HepG2 (cell line): Measurements from ENCODE around the gene ARHGEF12. TPM values are rescaled to one million over a fixed set of nuclear protein-coding genes. Genes with fewer than 3 reads are reported as not detected.

Source experiments
- CEBPB ChIP-seq: IDR thresholded peaks from 2 replicates; pipeline ENCODE4 v1.6.1; 2011; ENCODE audit warnings: low read depth, low read length, improper control_type of control experiment, borderline replicate concordance
- FOSL2 ChIP-seq: sonication (generic); formaldehyde crosslinking; IDR thresholded peaks from 2 replicates; pipeline ENCODE4 v1.4.0; 2020; ENCODE audit warnings: missing genetic modification reagents
- FOXK2 ChIP-seq: fragments of 450-650 bp; IDR thresholded peaks from 2 replicates; pipeline ENCODE4 v1.6.1; 2016
- HNF4A ChIP-seq: sonication (generic); formaldehyde crosslinking; IDR thresholded peaks from 2 replicates; pipeline ENCODE4 v1.4.0; 2020; ENCODE audit warnings: missing genetic modification reagents
- HNRNPL ChIP-seq: fragments of 200-400 bp; formaldehyde crosslinking; IDR thresholded peaks from 2 replicates; pipeline ENCODE4 v1.6.1; 2017; ENCODE audit warnings: mild to moderate bottlenecking, low read depth, low read length
- JUNB ChIP-seq: sonication (generic); formaldehyde crosslinking; IDR thresholded peaks from 2 replicates; pipeline ENCODE4 v1.8.0; 2022; ENCODE audit warnings: missing genetic modification reagents, mild to moderate bottlenecking, borderline replicate concordance
- MAFK ChIP-seq, 2 experiments: IDR thresholded peaks in 1 of 2; conservative IDR thresholded peaks in 1 of 2; 2 replicates each; pipeline ENCODE4 v1.6.1; 2011; ENCODE audit warnings: improper control_type of control experiment in 2 of 2, low read length in 2 of 2
- MIXL1 ChIP-seq: IDR thresholded peaks from 2 replicates; pipeline ENCODE4 v1.6.1; 2016
- MTF1 ChIP-seq: sonication (generic); formaldehyde crosslinking; IDR thresholded peaks from 2 replicates; pipeline ENCODE4 v1.5.0; 2020; ENCODE audit warnings: missing genetic modification reagents
- MXD4 ChIP-seq: IDR thresholded peaks from 2 replicates; pipeline ENCODE4 v1.6.1; 2016; ENCODE audit warnings: mild to moderate bottlenecking, missing biosample characterization, missing genetic modification reagents
- NFIB ChIP-seq: sonication (generic); formaldehyde crosslinking; IDR thresholded peaks from 2 replicates; pipeline ENCODE4 v1.9.0; 2021; ENCODE audit warnings: missing genetic modification reagents, mild to moderate bottlenecking, borderline replicate concordance
- PITX1 ChIP-seq: sonication (generic); formaldehyde crosslinking; IDR thresholded peaks from 2 replicates; pipeline ENCODE4 v1.5.1; 2020; ENCODE audit warnings: mild to moderate bottlenecking, missing genetic modification reagents
- SALL1 ChIP-seq: sonication (generic); formaldehyde crosslinking; IDR thresholded peaks from 2 replicates; pipeline ENCODE4 v1.8.0; 2022; ENCODE audit warnings: mild to moderate bottlenecking, missing genetic modification reagents
- SMC3 ChIP-seq: IDR thresholded peaks from 2 replicates; pipeline ENCODE4 v1.6.1; 2011; ENCODE audit warnings: low read length, improper control_type of control experiment
- ZNF260 ChIP-seq: sonication (generic); formaldehyde crosslinking; IDR thresholded peaks from 2 replicates; pipeline ENCODE4 v1.4.0; 2020; ENCODE audit warnings: missing genetic modification reagents, low read depth, mild to moderate bottlenecking, borderline replicate concordance
- ZNF3 ChIP-seq: IDR thresholded peaks from 2 replicates; pipeline ENCODE4 v1.7.0; 2017; ENCODE audit warnings: inconsistent platforms
- polyA plus RNA-seq, 8 experiments: library from polyadenylated mRNA; depleted of rRNA in 3 of 8; stranded (reverse) in 7 of 8; unstranded in 1 of 8; fragments of >200 nt; fragmentation: Illumina TruSeq in 4 of 8; extraction: Trizol in 4 of 8; gene quantifications; 2 replicates each; pipeline versions ENCODE4 v1.2.1 to v1.2.3, GENCODE V29; 2011 to 2016; ENCODE audit warnings: low read depth in 4 of 8, missing spikeins in 1 of 8, mixed read lengths in 1 of 8; ENCODE audit not compliant: insufficient read depth in 1 of 8
- total RNA-seq, 5 experiments: library from RNA; depleted of rRNA; stranded (reverse); fragments of >200 nt; fragmentation: Illumina TruSeq; extraction: Trizol; gene quantifications; 2 replicates each; pipeline ENCODE4 v1.2.3, GENCODE V29; 2016; ENCODE audit warnings: low read depth in 1 of 5
- TF ChIP-seq, protein P1 (sequence below): sonication (generic); formaldehyde crosslinking; IDR thresholded peaks from 2 replicates; pipeline ENCODE4 v1.5.0; 2020; ENCODE audit warnings: mild to moderate bottlenecking, missing genetic modification reagents, borderline replicate concordance
- TF ChIP-seq, protein P2 (sequence below): sonication (generic); formaldehyde crosslinking; IDR thresholded peaks from 2 replicates; pipeline ENCODE4 v1.4.0; 2020; ENCODE audit warnings: missing genetic modification reagents
- TF ChIP-seq, protein P3 (sequence below): IDR thresholded peaks from 2 replicates; pipeline ENCODE4 v1.4.0; 2020; ENCODE audit warnings: mild to moderate bottlenecking, missing genetic modification reagents
- TF ChIP-seq, protein P4 (sequence below): sonication (generic); formaldehyde crosslinking; IDR thresholded peaks from 2 replicates; pipeline ENCODE4 v1.5.0; 2020; ENCODE audit warnings: mild to moderate bottlenecking, missing genetic modification reagents, borderline replicate concordance

The ARHGEF12 gene
- total and polyA plus RNA-seq, 2 of the 13 experiments (the other 11 are each of a cell fraction or from before 2014, with no cell fraction given), result 17.9 to 54.4 TPM

DNA sequence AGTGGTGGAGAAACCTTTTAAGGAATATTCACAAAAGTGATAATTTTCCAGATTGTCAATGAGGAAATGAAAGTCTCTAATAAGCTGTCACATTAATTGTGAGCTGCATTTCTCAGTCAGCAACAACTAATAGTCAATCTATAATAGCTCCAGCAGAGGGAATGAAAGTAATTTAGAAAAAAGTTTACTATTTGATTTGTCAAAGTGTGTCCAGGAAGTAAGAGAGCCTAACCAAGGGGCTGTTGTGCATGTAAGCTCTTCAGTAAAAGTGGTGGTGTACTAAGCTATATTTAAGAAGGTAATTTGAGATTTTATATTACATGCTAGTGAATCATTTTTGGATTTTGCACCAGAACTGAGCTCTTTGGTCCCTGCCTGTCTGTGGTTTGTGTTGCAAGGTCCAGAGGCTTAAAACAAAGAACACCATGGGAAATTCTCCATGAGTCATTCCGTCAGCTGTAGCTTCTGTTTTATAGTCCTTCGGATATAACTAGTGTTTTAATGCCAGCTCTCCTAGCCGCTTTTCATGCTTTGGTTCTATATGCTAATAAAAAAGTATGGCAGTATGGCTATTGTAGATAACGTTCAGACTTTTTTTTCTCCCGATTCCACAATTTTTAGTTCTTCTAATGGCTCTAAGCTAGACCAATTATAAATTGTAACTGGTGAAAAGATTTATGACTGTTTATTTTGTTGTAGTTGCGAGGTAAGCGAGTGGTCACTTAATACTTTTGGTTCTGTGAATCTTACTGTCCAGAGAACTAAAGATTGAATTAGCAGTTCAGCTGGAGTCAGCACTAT lies 64.6 kb downstream of the ARHGEF12 start (continued):
- 0 out of 2 replicates have a peak, but pooled peaks have one; percentile 57 for TF ChIP-seq MIXL1
- TF ChIP-seq CEBPB, result peak; percentile 84
- TF ChIP-seq SALL1 (CRISPR knock-in tag), result peak; percentile 27; the same call in 1 of the 2 replicates
- no peak for TF ChIP-seq MXD4
- no peak for TF ChIP-seq HNRNPL
- TF ChIP-seq FOSL2 (CRISPR knock-in tag), result peak; percentile 97
- TF ChIP-seq FOXK2, result no peak
- TF ChIP-seq, protein P1, sequence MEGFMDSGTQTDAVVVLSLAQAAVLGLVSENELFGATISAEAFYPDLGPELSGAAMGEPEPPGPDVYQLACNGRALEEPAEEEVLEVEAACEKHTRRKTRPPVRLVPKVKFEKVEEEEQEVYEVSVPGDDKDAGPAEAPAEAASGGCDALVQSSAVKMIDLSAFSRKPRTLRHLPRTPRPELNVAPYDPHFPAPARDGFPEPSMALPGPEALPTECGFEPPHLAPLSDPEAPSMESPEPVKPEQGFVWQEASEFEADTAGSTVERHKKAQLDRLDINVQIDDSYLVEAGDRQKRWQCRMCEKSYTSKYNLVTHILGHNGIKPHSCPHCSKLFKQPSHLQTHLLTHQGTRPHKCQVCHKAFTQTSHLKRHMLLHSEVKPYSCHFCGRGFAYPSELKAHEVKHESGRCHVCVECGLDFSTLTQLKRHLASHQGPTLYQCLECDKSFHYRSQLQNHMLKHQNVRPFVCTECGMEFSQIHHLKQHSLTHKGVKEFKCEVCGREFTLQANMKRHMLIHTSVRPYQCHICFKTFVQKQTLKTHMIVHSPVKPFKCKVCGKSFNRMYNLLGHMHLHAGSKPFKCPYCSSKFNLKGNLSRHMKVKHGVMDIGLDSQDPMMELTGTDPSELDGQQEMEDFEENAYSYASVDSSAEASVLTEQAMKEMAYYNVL, result no peak
- TF ChIP-seq MTF1, result no peak
- peak; percentile 58; the same call in 1 of the 2 replicates for TF ChIP-seq JUNB (CRISPR knock-in tag)
- TF ChIP-seq SMC3, result no peak
- TF ChIP-seq, protein P2, sequence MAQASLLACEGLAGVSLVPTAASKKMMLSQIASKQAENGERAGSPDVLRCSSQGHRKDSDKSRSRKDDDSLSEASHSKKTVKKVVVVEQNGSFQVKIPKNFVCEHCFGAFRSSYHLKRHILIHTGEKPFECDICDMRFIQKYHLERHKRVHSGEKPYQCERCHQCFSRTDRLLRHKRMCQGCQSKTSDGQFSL (CRISPR knock-in tag), result no peak
- TF ChIP-seq PITX1, result 0 out of 2 replicates have a peak, but pooled peaks have one; percentile 23
- TF ChIP-seq HNF4A (CRISPR knock-in tag), result peak; percentile 86
- TF ChIP-seq, protein P3, sequence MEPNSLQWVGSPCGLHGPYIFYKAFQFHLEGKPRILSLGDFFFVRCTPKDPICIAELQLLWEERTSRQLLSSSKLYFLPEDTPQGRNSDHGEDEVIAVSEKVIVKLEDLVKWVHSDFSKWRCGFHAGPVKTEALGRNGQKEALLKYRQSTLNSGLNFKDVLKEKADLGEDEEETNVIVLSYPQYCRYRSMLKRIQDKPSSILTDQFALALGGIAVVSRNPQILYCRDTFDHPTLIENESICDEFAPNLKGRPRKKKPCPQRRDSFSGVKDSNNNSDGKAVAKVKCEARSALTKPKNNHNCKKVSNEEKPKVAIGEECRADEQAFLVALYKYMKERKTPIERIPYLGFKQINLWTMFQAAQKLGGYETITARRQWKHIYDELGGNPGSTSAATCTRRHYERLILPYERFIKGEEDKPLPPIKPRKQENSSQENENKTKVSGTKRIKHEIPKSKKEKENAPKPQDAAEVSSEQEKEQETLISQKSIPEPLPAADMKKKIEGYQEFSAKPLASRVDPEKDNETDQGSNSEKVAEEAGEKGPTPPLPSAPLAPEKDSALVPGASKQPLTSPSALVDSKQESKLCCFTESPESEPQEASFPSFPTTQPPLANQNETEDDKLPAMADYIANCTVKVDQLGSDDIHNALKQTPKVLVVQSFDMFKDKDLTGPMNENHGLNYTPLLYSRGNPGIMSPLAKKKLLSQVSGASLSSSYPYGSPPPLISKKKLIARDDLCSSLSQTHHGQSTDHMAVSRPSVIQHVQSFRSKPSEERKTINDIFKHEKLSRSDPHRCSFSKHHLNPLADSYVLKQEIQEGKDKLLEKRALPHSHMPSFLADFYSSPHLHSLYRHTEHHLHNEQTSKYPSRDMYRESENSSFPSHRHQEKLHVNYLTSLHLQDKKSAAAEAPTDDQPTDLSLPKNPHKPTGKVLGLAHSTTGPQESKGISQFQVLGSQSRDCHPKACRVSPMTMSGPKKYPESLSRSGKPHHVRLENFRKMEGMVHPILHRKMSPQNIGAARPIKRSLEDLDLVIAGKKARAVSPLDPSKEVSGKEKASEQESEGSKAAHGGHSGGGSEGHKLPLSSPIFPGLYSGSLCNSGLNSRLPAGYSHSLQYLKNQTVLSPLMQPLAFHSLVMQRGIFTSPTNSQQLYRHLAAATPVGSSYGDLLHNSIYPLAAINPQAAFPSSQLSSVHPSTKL (CRISPR knock-in tag), result peak; percentile 83
- TF ChIP-seq NFIB (CRISPR knock-in tag), result no peak
- no peak for TF ChIP-seq ZNF260 (CRISPR knock-in tag)
- peak in 1 of 2 experiments; percentile 23; a peak in 1 of 4 replicates for TF ChIP-seq MAFK (conservative IDR thresholded peaks at IDR 0.05 in 1 of 2, IDR thresholded peaks at IDR 0.05 in 1 of 2; ENCODE audit: low read length in 2 of 2)
- TF ChIP-seq ZNF3 (CRISPR knock-in tag), result peak; percentile 58; the same call in 1 of the 2 replicates
- TF ChIP-seq, protein P4, sequence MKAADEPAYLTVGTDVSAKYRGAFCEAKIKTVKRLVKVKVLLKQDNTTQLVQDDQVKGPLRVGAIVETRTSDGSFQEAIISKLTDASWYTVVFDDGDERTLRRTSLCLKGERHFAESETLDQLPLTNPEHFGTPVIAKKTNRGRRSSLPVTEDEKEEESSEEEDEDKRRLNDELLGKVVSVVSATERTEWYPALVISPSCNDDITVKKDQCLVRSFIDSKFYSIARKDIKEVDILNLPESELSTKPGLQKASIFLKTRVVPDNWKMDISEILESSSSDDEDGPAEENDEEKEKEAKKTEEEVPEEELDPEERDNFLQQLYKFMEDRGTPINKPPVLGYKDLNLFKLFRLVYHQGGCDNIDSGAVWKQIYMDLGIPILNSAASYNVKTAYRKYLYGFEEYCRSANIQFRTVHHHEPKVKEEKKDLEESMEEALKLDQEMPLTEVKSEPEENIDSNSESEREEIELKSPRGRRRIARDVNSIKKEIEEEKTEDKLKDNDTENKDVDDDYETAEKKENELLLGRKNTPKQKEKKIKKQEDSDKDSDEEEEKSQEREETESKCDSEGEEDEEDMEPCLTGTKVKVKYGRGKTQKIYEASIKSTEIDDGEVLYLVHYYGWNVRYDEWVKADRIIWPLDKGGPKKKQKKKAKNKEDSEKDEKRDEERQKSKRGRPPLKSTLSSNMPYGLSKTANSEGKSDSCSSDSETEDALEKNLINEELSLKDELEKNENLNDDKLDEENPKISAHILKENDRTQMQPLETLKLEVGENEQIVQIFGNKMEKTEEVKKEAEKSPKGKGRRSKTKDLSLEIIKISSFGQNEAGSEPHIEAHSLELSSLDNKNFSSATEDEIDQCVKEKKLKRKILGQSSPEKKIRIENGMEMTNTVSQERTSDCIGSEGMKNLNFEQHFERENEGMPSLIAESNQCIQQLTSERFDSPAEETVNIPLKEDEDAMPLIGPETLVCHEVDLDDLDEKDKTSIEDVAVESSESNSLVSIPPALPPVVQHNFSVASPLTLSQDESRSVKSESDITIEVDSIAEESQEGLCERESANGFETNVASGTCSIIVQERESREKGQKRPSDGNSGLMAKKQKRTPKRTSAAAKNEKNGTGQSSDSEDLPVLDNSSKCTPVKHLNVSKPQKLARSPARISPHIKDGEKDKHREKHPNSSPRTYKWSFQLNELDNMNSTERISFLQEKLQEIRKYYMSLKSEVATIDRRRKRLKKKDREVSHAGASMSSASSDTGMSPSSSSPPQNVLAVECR (CRISPR knock-in tag), result no peak
